ENCODE measurements around the gene ALG11.

ALG11 gene

DNA sequence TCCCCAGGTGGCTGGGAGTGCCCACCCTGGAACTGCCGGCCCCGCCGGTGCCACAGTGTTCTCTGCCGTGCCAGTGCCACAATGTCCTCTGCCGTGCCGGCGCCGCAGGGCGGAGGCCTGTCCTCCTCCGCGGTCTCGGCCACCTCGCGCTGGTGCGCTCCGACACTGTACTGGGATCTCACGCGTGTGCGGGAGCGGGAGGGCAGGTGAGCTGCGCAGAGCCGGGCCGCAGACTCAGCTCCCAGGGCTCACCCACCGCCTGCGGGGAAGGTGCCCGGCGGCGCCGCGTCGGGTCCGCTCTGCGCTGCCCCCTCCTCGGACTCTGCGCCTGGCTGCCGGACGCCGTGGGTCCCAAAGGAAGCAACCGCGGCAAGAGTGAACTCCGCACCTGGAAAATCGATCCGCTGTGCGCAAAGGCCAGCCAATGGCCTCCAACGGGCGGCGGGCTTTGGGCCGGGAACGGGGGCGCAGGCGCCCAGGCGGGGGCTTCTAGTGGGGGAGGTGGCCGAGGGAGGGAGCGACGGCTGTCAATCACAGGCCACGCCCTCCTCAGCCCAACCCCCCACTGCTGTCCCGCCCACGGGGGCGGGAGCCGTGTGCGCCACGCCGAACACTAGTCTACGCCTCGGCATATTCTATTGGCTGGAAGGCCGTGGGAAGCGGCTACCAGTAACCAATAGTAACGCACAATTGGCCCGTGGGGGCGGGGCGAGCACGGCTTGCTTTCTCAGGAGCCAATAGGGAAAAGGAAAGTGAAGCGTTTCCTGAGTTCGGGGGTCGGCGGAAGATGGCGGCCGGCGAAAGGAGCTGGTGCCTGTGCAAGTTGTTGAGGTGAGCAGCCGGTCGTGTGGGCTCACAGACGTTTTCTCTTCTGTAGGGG lies at the start of gene ALG11:
TSS of gene ALG11 (plus strand) at position 767 of the 880 bp plus-strand sequence. CDS start at position 788, 21 bp downstream.
- TF ChIP-seq NFRKB (IDR thresholded peaks at IDR 0.05) (no peak), TARDBP (IDR thresholded peaks at IDR 0.05) (no peak; the same call in 1 of the 2 replicates), LEF1 (IDR thresholded peaks at IDR 0.05; ENCODE audit: borderline replicate concordance) (no peak), PKNOX1 (IDR thresholded peaks at IDR 0.05) (peak; percentile 99), FOXM1 (IDR thresholded peaks at IDR 0.05; ENCODE audit: borderline replicate concordance) (peak; percentile 65; the same call in 1 of the 2 replicates), HDGF (IDR thresholded peaks at IDR 0.05; ENCODE audit: borderline replicate concordance) (no peak), ARNT (IDR thresholded peaks at IDR 0.05) (no peak), SP1 (IDR thresholded peaks at IDR 0.05) (peak; percentile 74), BHLHE40 (IDR thresholded peaks at IDR 0.05; ENCODE audit: borderline replicate concordance) (no peak), ELF4 (IDR thresholded peaks at IDR 0.05) (no peak; the same call in 1 of the 2 replicates), SUZ12 (IDR thresholded peaks at IDR 0.05) (no peak), L3MBTL2 (conservative IDR thresholded peaks at IDR 0.05) (peak; percentile 43), FOXA1 (IDR thresholded peaks at IDR 0.05) (no peak), CTBP1 (IDR thresholded peaks at IDR 0.05; ENCODE audit: borderline replicate concordance) (no peak; the same call in 1 of the 2 replicates), ZNF384 (IDR thresholded peaks at IDR 0.05) (no peak), FOXK2 (IDR thresholded peaks at IDR 0.05) (no peak)
- ChIA-PET POLR2A (interaction anchor here (1.1 kb wide), 1 partner anchor 182 kb away, joined by 5 read pairs; no protein-coding TSS in a partner anchor), CTCF (interaction anchor here (0.6 to 1.1 kb wide), 2 partner anchors 8 to 73 kb away, joined by 3 read pairs; no protein-coding TSS in a partner anchor)
- DNase-seq (ENCODE audit: extremely low spot score): peak; percentile 96

GRCh38 chr13:51966186-51966585 lies 46.0 kb upstream of the ALG11 start:
- CTCF ChIA-PET: no interaction called here
- no peak for DNase-seq (ENCODE audit: extremely low spot score)
- POLR2A ChIA-PET: no interaction called here
- TF ChIP-seq FOXK2 (IDR thresholded peaks at IDR 0.05): no peak
- TF ChIP-seq CTBP1 (IDR thresholded peaks at IDR 0.05; ENCODE audit: borderline replicate concordance): no peak
- no peak for TF ChIP-seq L3MBTL2 (conservative IDR thresholded peaks at IDR 0.05)
- no peak for TF ChIP-seq BHLHE40 (IDR thresholded peaks at IDR 0.05; ENCODE audit: borderline replicate concordance)
- no peak for TF ChIP-seq TARDBP (IDR thresholded peaks at IDR 0.05)
- no peak for TF ChIP-seq FOXM1 (IDR thresholded peaks at IDR 0.05; ENCODE audit: borderline replicate concordance)
- no peak for TF ChIP-seq PKNOX1 (IDR thresholded peaks at IDR 0.05)
- TF ChIP-seq ZNF384 (IDR thresholded peaks at IDR 0.05): no peak
- TF ChIP-seq FOXA1 (IDR thresholded peaks at IDR 0.05): no peak
- no peak for TF ChIP-seq ARNT (IDR thresholded peaks at IDR 0.05)
- no peak for TF ChIP-seq HDGF (IDR thresholded peaks at IDR 0.05; ENCODE audit: borderline replicate concordance)
- no peak for TF ChIP-seq NFRKB (IDR thresholded peaks at IDR 0.05)
- no peak for TF ChIP-seq SP1 (IDR thresholded peaks at IDR 0.05)
- no peak for TF ChIP-seq LEF1 (IDR thresholded peaks at IDR 0.05; ENCODE audit: borderline replicate concordance)
- no peak for TF ChIP-seq ELF4 (IDR thresholded peaks at IDR 0.05)
- no peak for TF ChIP-seq SUZ12 (IDR thresholded peaks at IDR 0.05)

- ChIA-PET POLR2A (no interaction called here), CTCF (interaction anchor here (0.5 kb wide), 1 partner anchor 368 kb away, joined by 5 read pairs; no protein-coding TSS in a partner anchor)
- DNase-seq (ENCODE audit: extremely low spot score): no peak
- TF ChIP-seq PKNOX1 (IDR thresholded peaks at IDR 0.05) (no peak), TARDBP (IDR thresholded peaks at IDR 0.05) (no peak), ARNT (IDR thresholded peaks at IDR 0.05) (no peak), L3MBTL2 (conservative IDR thresholded peaks at IDR 0.05) (no peak), SP1 (IDR thresholded peaks at IDR 0.05) (no peak), FOXA1 (IDR thresholded peaks at IDR 0.05) (no peak), FOXK2 (IDR thresholded peaks at IDR 0.05) (no peak), CTBP1 (IDR thresholded peaks at IDR 0.05; ENCODE audit: borderline replicate concordance) (no peak), HDGF (IDR thresholded peaks at IDR 0.05; ENCODE audit: borderline replicate concordance) (no peak)
Observed at GRCh38 chr13:51967482-51968446, 44.4 kb upstream of the ALG11 start.

DNA sequence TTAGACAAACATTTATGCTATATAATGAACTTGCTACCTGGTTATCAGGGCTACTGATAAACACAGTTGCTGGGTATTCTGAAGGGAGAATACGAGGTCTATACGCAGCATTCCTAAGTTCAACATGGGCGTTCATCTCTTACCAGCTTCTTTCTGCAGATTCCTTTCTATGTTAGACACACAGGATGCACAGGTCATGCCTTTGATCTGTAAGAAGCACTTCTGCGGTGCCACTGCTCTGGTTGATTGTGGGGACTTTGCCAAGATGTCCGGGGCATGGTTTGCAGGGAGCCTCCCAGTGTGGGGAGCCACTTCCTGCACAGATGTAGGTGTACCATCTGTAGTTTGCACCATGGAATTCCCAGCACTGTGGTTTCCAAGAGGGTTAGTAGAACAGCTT lies 41.8 kb upstream of the ALG11 start:
- DNase-seq (ENCODE audit: extremely low spot score): no peak
- CTCF ChIA-PET: no interaction called here
- TF ChIP-seq PKNOX1 (IDR thresholded peaks at IDR 0.05) (no peak), SP1 (IDR thresholded peaks at IDR 0.05) (no peak), ARNT (IDR thresholded peaks at IDR 0.05) (no peak), SUZ12 (IDR thresholded peaks at IDR 0.05) (no peak), FOXK2 (IDR thresholded peaks at IDR 0.05) (no peak), LEF1 (IDR thresholded peaks at IDR 0.05; ENCODE audit: borderline replicate concordance) (no peak), NFRKB (IDR thresholded peaks at IDR 0.05) (no peak), ELF4 (IDR thresholded peaks at IDR 0.05) (no peak), BHLHE40 (IDR thresholded peaks at IDR 0.05; ENCODE audit: borderline replicate concordance) (no peak), TARDBP (IDR thresholded peaks at IDR 0.05) (no peak), FOXA1 (IDR thresholded peaks at IDR 0.05) (no peak), ZNF384 (IDR thresholded peaks at IDR 0.05) (no peak), CTBP1 (IDR thresholded peaks at IDR 0.05; ENCODE audit: borderline replicate concordance) (no peak), L3MBTL2 (conservative IDR thresholded peaks at IDR 0.05) (no peak), FOXM1 (IDR thresholded peaks at IDR 0.05; ENCODE audit: borderline replicate concordance) (no peak), HDGF (IDR thresholded peaks at IDR 0.05; ENCODE audit: borderline replicate concordance) (no peak)
- POLR2A ChIA-PET: no interaction called here

Measured in HEK293T (cell line).